ENCODE results near the gene CHST15. TPM values are rescaled to one million over a fixed set of nuclear protein-coding genes. Genes with fewer than 3 reads are reported as not detected.

CHST15 gene
- total and polyA plus RNA-seq, 2 of the 13 experiments (the other 11 are each of a cell fraction or from before 2014, with no cell fraction given), result 1.4 to 94.7 TPM

- 90% methylated on average over 2 of the region's 3 CpGs for WGBS (ENCODE audit: low lambda C conversion rate)
- no TSS peak for BruUV-seq (replicated peaks)
- peaks cover 86% of the 10 kb centered on the region for H3K79me2 ChIP-seq (ENCODE audit: insufficient read depth, low read length)
- DNase-seq (ENCODE audit: low spot score), result no peak
- H3K4me1 ChIP-seq (ENCODE audit: insufficient read depth, low read length), result peaks cover 97% of the 10 kb centered on the region
- POLR2A ChIA-PET, result no interaction called here
- H3K27ac ChIP-seq (ENCODE audit: extremely low read length, insufficient read depth, low read length), result no peak overlapping the region
- TF ChIP-seq PATZ1 (CRISPR knock-in tag; IDR thresholded peaks at IDR 0.05) (no peak), ZNF367 (CRISPR knock-in tag; IDR thresholded peaks at IDR 0.05; ENCODE audit: borderline replicate concordance) (no peak), PRDM10 (CRISPR knock-in tag; IDR thresholded peaks at IDR 0.05; ENCODE audit: low read depth) (no peak), DPF2 (CRISPR knock-in tag; IDR thresholded peaks at IDR 0.05; ENCODE audit: borderline replicate concordance, low read depth) (no peak), PHF5A (CRISPR knock-in tag; IDR thresholded peaks at IDR 0.05; ENCODE audit: low read depth, unreplicated experiment) (no peak), ZNF225 (CRISPR knock-in tag; IDR thresholded peaks at IDR 0.05) (no peak), ZNF605 (CRISPR knock-in tag; IDR thresholded peaks at IDR 0.05) (no peak), ETV6 (CRISPR knock-in tag; conservative IDR thresholded peaks at IDR 0.05) (no peak), U2AF1 (optimal IDR thresholded peaks at IDR 0.05; ENCODE audit: low read depth, low read length) (no peak), DNMT1 (CRISPR knock-in tag; IDR thresholded peaks at IDR 0.05) (no peak), ZNF576 (CRISPR knock-in tag; IDR thresholded peaks at IDR 0.05) (no peak), ZBTB2 (CRISPR knock-in tag; IDR thresholded peaks at IDR 0.05; ENCODE audit: low read depth) (no peak), ZNF234 (CRISPR knock-in tag; conservative IDR thresholded peaks at IDR 0.05) (no peak), AHR (CRISPR knock-in tag; IDR thresholded peaks at IDR 0.05) (no peak), ZNF230 (CRISPR knock-in tag; IDR thresholded peaks at IDR 0.05) (no peak), ZSCAN29 (CRISPR knock-in tag; conservative IDR thresholded peaks at IDR 0.05) (no peak), TOE1 (CRISPR knock-in tag; IDR thresholded peaks at IDR 0.05) (no peak)
- TF ChIP-seq, protein P1, sequence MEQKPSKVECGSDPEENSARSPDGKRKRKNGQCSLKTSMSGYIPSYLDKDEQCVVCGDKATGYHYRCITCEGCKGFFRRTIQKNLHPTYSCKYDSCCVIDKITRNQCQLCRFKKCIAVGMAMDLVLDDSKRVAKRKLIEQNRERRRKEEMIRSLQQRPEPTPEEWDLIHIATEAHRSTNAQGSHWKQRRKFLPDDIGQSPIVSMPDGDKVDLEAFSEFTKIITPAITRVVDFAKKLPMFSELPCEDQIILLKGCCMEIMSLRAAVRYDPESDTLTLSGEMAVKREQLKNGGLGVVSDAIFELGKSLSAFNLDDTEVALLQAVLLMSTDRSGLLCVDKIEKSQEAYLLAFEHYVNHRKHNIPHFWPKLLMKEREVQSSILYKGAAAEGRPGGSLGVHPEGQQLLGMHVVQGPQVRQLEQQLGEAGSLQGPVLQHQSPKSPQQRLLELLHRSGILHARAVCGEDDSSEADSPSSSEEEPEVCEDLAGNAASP (CRISPR knock-in tag; IDR thresholded peaks at IDR 0.05; ENCODE audit: borderline replicate concordance), result no peak
- intact Hi-C loops (cut with micrococcal nuclease; ENCODE audit: unreplicated experiment), result no loop called here
- FAIRE-seq, result no peak
- in situ Hi-C loops (cut with HindIII; ENCODE audit: extremely low pct_ligation_motif_present, low pct_unique_long_range_greater_than_20kb), result no loop called here
- no peak for ATAC-seq
- H2AFZ ChIP-seq (ENCODE audit: low read length), result no peak overlapping the region
- H3K4me2 ChIP-seq (ENCODE audit: low read depth, low read length), result no peak overlapping the region
- H3K9ac ChIP-seq (ENCODE audit: insufficient read depth, low read depth, low read length), result no peak overlapping the region
- CTCF ChIA-PET (ENCODE audit: low intra/inter-chr PET ratio, low total read pairs), result no interaction called here
- peaks cover 80% of the 10 kb centered on the region for H4K20me1 ChIP-seq (ENCODE audit: insufficient read depth, low read length)
- no peak overlapping the region for H3K4me3 ChIP-seq (replicated peaks in 1 of 3; ENCODE audit: insufficient read depth in 1 of 3, low read depth in 2 of 3, low read length in 3 of 3)
- H3K36me3 ChIP-seq (replicated peaks in 1 of 2; ENCODE audit: control insufficient read depth in 1 of 2, insufficient read depth in 2 of 2, low read length in 2 of 2), result peaks cover 10 to 34% of the 10 kb centered on the region in 2 experiments
- no peaks in the 10 kb centered on the region for H3K27me3 ChIP-seq (ENCODE audit: control insufficient read depth in 1 of 2, insufficient read depth in 2 of 2, low read length in 2 of 2)
- H3K9me3 ChIP-seq (ENCODE audit: low read length), result no peaks in the 10 kb centered on the region
These were observed 24.5 kb downstream of the CHST15 start for GRCh38 chr10:124068929-124069328.

Data from HepG2 (cell line).